ENCODE results near the gene RSL1D1. TPM values are rescaled to one million over a fixed set of nuclear protein-coding genes. Genes with fewer than 3 reads are reported as not detected.

RSL1D1 gene
- 141 and 206 TPM in 2 replicates for total RNA-seq

GRCh38 chr16:11851294-11852091 lies at the start of gene RSL1D1:
RSL1D1 (minus strand) TSS chr16:11851542; CDS start chr16:11851512, 30 bp downstream.
- TF ChIP-seq CTCF (conservative IDR thresholded peaks at IDR 0.05; ENCODE audit: low read depth, low read length), result no peak
- DNase-seq (ENCODE audit: low read depth), result peak; percentile 47

GRCh38 chr16:11901091-11901490 lies 49.7 kb upstream of the RSL1D1 start:
- no peak overlapping the region for H3K4me3 ChIP-seq (ENCODE audit: low read depth, low read length)
- TF ChIP-seq CTCF (conservative IDR thresholded peaks at IDR 0.05; ENCODE audit: low read depth, low read length), result no peak
- DNase-seq (ENCODE audit: low read depth), result no peak

More at GRCh38 chr16:11851294-11852091, at the start of gene RSL1D1:
- H3K4me3 ChIP-seq (ENCODE audit: low read depth, low read length), result peak within 1 kb of the TSS; percentile 85

GRCh38 chr16:11896486-11897176 lies 45.3 kb upstream of the RSL1D1 start:
- no peak for TF ChIP-seq CTCF (conservative IDR thresholded peaks at IDR 0.05; ENCODE audit: low read depth, low read length)
- peak; percentile 26 for DNase-seq (ENCODE audit: low read depth)
- H3K4me3 ChIP-seq (ENCODE audit: low read depth, low read length), result no peak overlapping the region

- no peak overlapping the region for H3K4me3 ChIP-seq (ENCODE audit: low read depth, low read length)
- no peak for TF ChIP-seq CTCF (conservative IDR thresholded peaks at IDR 0.05; ENCODE audit: low read depth, low read length)
- no peak for DNase-seq (ENCODE audit: low read depth)
Observed at GRCh38 chr16:11893571-11893970, 42.2 kb upstream of the RSL1D1 start.

- no peak overlapping the region for H3K4me3 ChIP-seq (ENCODE audit: low read depth, low read length)
- no peak for TF ChIP-seq CTCF (conservative IDR thresholded peaks at IDR 0.05; ENCODE audit: low read depth, low read length)
- no peak for DNase-seq (ENCODE audit: low read depth)
Observed at GRCh38 chr16:11892761-11893160, 41.4 kb upstream of the RSL1D1 start.

GRCh38 chr16:11890231-11890965 lies 39.1 kb upstream of the RSL1D1 start:
- H3K4me3 ChIP-seq (ENCODE audit: low read depth, low read length), result no peak overlapping the region
- TF ChIP-seq CTCF (conservative IDR thresholded peaks at IDR 0.05; ENCODE audit: low read depth, low read length), result no peak
- DNase-seq (ENCODE audit: low read depth), result no peak
